DND-41 (cell line): ENCODE results near the gene CPAMD8.

Experiments
- EZH2 ChIP-seq: IDR thresholded peaks from 3 replicates; pipeline ENCODE4 v1.6.1; 2012; ENCODE audit warnings: borderline replicate concordance, low read depth, mild to moderate bottlenecking, moderate library complexity, low read length, inconsistent platforms; ENCODE audit not compliant: severe bottlenecking
- TF ChIP-seq, protein P1 (sequence below): IDR thresholded peaks from 2 replicates; pipeline ENCODE4 v1.5.1; 2012; ENCODE audit warnings: borderline replicate concordance, low read length, moderate library complexity, mild to moderate bottlenecking; ENCODE audit not compliant: poor library complexity, severe bottlenecking; ENCODE audit errors: extremely low read depth

DNA sequence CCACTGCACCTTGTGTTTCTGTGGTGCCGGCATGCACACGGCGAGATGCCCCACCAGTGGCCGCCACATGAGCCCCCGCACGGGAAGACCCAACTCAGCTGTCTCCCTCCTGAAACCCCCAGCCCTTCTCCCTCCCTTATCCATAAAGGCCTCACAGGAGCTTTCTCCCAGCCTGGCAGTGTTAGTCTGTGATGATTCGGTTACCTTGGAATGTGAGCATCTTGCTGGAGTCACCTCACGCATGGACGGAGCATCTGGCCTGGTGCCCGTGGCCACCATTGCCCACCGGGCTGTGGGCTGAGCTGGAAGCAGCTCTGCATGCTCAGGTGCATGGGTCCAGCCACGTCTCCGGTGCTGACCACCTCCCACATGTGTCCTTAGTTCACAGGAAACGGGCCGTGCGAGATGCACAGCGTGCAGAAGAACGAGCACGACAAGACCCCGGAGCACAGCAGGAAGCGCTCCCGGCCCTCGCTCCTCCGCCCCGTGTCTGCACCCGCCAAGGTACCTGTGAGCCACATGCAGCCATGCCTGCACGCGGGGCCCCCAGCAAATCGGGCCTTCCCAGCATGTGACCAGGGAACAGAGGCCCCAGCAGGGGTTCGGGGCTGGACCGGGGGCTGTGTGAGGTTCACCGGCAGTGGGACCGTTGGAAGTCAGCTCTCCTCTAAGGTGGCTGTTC is 175.4 kb downstream of the CPAMD8 start:
- TF ChIP-seq, protein P1, sequence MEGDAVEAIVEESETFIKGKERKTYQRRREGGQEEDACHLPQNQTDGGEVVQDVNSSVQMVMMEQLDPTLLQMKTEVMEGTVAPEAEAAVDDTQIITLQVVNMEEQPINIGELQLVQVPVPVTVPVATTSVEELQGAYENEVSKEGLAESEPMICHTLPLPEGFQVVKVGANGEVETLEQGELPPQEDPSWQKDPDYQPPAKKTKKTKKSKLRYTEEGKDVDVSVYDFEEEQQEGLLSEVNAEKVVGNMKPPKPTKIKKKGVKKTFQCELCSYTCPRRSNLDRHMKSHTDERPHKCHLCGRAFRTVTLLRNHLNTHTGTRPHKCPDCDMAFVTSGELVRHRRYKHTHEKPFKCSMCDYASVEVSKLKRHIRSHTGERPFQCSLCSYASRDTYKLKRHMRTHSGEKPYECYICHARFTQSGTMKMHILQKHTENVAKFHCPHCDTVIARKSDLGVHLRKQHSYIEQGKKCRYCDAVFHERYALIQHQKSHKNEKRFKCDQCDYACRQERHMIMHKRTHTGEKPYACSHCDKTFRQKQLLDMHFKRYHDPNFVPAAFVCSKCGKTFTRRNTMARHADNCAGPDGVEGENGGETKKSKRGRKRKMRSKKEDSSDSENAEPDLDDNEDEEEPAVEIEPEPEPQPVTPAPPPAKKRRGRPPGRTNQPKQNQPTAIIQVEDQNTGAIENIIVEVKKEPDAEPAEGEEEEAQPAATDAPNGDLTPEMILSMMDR = no peak
- TF ChIP-seq EZH2 = no peak
